Measurements from ENCODE around the gene ACKR4.
"Not testable (repeated sequence)": the region's sequence is repeated elsewhere in the genome, so short reads cannot be mapped to it uniquely, and the experiment has no call there.

Gene ACKR4

DNA sequence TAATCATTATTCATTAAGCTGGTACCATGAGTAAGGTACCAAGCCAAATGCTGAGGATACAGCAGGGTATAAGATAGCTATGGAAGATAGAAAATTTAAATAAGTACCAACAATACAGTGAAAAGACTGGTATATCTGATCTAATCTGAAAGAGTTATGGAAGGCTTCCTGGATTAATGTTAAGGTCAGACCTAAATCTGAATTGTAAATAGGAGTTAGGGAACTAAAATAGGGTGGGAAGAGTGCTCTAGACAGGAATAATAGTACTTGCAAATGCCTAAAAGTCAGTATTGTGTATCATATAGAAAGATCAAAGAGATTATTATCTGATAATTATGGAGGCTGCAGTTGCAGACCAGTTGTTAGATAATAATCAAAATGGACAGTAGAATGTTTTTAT, 2.6 kb upstream of the ACKR4 start:
- no peak for DNase-seq (ENCODE audit: low spot score)

DNA sequence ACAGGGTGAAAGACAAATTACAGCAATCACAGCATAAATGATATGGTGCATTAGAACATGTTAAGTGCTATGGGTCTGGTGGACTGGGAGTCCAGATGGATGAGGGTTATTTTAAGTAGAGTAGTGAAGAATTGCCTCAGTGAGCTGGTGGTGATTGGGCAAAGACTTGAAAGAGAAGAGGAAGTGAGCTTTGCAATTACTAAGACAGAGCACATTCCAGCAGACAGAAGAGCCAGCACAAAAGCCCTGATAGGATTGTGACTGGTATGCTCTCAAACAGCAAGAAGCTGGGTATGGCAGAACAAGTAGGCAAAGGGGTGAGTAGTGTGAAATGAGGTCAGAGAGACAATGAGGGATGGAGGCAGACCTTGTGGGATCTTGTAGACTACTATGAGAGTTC, 2.1 kb upstream of the ACKR4 start:
- DNase-seq (ENCODE audit: low spot score), result peak; percentile 74

DNA sequence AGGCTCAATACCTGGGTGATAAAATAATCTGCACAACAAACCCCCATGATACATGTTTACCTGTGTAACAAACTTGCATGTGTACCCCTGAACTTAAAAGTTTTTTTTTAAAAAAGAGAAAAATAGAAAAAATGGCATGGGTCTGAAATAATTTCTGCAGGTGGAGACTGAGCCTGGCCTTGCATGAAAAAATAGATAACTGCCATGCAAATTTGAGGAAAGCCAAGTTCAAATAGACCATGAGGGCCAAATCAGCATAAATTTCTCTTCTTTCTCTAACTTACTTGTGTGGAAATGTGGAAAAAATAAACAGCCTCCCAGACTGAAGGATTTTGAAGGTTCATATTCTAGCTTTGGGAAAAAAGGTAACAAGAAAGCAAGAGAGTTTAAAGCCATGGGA, 744 bp upstream of the ACKR4 start:
- DNase-seq (ENCODE audit: low spot score), result no peak

DNA sequence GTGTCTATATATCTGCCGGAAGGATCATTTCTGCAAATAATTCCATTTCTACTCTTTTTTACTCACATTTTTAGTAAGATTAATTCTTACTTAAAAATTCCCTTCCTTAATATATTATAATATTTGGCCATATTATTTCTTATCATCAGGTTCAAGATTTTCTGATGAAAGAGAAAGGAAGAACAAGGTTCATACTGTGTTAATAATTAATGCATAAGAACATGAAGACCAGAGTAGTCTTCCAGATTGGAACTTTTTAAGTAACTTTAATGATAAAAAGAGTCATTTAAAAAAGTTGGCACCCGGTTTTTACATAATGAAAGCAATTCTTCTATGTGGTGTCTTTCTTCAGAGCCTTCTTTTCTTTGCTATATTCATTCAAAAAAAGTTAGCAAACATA, 590 bp downstream of the ACKR4 start:
- DNase-seq (ENCODE audit: low spot score), result no peak

DNA sequence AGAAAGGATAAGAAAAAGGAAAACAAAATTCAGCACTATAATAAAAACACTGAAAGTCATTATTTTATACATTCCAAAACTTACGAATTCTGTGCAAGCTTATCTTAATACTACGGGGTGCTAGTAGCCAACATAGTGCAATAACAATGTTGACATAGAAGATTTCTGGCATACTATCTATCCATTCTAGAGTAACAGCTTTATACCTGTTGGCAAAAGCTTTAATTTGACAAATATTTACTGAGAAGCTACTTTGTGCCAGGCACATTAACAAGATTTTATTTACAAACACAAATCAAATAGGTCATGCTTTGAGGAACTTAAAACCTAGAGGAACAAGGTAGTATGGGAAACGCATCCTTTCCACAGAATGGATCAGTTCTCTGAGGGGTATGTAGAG, 1.1 kb downstream of the ACKR4 start:
- no peak for DNase-seq (ENCODE audit: low spot score)

DNA sequence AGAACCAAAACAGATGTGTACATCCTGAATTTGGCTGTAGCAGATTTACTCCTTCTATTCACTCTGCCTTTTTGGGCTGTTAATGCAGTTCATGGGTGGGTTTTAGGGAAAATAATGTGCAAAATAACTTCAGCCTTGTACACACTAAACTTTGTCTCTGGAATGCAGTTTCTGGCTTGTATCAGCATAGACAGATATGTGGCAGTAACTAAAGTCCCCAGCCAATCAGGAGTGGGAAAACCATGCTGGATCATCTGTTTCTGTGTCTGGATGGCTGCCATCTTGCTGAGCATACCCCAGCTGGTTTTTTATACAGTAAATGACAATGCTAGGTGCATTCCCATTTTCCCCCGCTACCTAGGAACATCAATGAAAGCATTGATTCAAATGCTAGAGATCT, 3.5 kb downstream of the ACKR4 start:
- DNase-seq (ENCODE audit: low spot score), result not testable (repeated sequence)

DNA sequence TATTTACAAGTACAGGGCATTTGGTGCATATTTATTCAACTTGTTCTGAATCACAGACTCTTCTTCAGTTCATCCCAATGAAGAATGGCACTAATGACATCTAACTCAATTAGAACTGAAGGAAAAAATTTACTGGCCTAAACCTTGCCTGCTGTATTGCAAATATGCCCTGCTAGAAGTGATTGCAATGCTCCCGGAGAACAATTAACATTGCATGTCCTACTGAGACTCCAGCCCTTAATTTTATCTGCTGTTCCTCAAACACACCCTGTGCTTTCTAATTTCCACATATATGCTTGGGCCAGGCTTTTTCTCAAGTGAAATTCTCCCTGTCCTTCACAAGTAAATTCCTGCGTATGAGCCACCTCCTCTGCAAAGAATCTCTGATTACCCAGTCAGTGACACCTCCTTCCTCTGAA, 8.3 kb downstream of the ACKR4 start:
- DNase-seq (ENCODE audit: low spot score), result no peak

DNA sequence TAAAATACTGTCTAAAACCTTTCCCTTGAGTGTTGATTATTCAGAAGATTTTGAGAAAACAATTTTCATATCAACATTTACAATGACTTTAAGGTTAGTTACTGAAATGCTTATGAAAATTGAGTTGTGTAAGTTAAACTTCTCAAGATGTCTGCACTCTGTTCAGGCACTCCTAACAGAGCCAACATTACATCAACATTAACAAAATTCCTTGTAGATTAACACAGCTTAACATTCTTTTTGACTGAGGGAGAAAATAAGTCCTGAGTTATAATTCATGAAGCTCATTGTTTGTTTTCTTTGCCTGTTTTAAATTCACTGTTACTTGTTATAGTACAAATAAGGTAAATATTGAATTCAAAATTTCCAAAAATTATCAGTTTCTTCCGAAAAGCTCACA, 9.0 kb downstream of the ACKR4 start:
- DNase-seq (ENCODE audit: low spot score), result no peak

DNA sequence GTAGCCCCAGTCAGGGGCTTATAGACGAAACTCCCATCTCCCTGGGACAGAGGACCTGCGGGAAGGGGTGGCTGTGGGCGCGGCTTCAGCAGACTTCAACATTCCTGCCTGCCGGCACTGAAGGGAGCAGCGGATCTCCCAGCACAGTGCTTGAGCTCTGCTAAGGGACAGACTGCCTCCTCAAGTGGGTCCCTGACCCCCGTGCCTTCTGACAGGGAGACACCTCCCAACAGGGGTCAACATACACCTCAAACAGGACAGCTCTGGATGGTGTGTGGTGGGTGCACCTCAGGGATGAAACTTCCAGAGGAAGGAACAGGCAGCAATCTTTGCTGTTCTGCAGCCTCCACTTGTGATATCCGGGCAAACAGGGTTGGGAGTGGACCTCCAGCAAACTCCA, 9.6 kb downstream of the ACKR4 start:
- DNase-seq (ENCODE audit: low spot score), result not testable (repeated sequence)

DNA sequence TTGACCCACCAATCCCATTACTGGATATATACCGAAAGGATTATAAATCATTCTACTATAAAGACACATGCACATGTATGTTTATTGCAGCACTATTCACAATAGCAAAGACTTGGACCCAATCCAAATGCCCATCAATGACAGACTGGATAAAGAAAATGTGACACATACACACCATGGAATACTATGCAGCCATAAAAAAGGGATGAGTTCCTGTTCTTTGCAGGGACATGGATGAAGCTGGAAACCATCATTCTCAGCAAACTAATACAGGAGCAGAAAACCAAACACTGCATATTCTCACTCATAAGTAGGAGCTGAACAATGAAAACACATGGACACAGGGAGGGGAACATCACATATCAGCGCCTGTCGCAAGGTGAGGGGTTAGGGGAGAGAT, 18.2 kb downstream of the ACKR4 start:
- DNase-seq (ENCODE audit: low spot score), result not testable (repeated sequence)

DNA sequence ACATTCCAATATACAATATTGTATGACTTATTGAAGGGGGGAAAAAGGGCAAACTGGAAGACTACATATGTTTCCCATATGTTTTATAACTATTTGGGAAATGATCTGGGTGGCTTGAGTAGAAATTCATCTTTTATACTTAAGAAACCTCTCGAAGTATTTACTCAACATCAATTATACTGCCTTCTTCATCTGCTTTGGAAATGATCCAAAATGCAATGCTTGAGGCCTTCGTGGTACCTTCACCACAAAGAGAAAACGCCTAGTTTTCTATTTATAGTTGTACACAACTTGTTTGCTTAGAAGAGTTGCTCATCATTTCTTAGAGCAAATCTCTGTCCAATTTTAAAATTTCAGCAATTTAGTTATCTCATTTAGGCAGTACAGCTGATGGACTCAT, 18.8 kb downstream of the ACKR4 start:
- no peak for DNase-seq (ENCODE audit: low spot score)

DNA sequence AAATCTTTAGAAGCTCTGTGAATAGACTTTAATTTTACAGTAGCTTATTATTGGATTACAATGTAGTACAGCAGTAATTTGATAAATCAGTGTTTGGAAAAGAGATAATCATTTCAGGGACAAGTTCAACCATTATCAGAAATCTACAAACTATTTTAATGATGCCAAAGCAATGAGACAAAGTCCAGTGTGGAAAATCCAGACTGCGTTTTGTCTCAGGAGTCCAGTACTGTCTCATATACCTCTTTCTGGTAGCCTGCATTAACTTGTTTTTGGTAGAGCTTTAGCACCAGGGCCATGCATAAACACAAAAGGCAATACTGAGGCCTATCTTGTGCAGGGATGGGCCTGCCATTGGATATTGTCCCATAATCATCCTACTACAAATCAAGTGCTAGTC, 19.7 kb downstream of the ACKR4 start:
- DNase-seq (ENCODE audit: low spot score), result no peak

DNA sequence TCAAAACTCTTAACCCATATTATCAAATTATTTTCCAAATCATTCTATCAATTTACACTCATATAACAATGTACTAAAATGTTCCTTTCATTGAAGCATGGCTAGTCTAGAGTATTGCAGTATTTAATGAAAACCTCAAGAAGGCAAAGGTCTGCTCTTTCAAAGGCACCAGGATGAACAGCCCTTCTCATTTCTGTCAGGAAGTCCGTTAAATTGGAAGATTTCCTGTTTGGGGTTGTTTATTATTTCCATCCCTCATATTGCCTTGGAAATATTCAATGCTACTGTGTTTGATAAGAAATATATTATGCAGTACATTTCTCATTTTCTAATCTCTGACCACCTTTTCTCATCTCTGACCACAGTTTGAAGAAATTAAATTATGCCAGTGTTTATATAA, 25.1 kb downstream of the ACKR4 start:
- no peak for DNase-seq (ENCODE audit: low spot score)

DNA sequence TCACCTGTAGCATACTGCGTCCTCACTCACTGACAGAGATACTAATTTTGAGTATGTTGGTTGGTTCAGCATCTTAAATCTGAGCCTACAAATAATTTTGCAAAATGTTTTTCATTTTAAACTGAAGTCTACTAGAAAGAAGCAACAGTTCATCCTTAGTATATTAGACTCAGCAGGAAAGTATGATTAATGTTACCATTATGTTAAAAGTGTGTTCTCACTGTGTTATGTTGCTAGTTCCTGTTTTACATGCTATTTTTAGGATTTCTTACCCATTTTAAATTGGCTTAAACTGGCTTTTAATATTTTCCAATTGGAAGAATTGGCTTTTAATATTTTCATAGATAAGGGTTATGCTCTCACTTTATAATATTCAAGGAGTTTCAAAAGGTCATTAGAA, 25.7 kb downstream of the ACKR4 start:
- DNase-seq (ENCODE audit: low spot score), result no peak

DNA sequence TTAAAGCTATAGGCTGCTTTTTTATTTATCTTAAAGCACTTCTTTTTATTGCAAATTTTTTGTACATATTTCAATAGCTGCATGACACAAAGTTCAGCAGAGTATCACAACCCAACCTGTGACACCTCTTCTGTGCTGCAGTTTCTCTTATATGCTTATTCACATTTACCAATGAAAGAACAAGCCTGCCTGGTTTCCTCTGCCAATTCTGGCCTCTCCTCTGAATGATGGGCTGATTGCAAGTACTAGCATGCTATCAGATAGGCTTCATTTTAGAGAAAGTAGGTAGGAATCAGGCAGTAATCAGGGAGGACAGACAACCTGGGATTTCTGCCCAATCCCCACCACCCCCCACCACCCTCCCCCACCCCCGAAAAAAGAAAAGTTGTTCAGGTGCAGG, 26.6 kb downstream of the ACKR4 start:
- no peak for DNase-seq (ENCODE audit: low spot score)

DNA sequence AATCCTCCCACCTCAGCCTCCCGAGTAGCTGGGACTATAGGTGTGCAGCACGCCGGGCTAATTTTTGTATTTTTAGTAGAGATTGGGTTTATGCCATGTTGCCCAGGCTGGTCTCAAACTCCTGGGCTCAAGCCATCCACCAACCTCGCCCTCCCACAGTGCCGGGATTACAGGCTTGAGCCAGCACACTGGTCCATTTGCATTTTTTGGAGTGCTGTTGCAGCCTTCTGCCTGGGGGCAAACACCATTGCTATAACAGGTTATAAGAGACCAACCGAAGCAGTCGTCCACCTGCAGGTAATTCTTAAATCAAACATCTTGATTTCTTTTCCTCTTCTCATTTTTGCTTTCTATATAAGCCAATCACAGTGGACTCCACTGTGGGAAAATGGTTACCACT, 27.7 kb downstream of the ACKR4 start:
- no peak for DNase-seq (ENCODE audit: low spot score)

DNA sequence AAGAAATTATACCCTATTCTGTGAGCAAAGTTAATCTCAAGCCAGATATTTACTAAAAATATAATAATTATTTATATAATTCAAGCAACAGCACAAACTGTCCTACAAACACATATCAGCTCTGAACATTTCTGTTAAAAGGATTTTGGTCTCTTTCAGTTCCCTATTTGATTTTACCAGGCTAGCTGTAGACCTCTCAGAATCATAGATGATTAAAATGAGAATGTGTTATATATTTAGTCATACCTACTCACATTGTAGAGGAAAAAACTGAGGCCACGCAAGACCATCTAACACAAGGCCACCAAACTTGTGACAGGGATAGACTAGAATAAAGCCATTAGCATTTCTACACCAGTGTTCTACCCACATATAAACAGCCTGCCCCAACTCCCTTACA, 28.5 kb downstream of the ACKR4 start:
- no peak for DNase-seq (ENCODE audit: low spot score)

DNA sequence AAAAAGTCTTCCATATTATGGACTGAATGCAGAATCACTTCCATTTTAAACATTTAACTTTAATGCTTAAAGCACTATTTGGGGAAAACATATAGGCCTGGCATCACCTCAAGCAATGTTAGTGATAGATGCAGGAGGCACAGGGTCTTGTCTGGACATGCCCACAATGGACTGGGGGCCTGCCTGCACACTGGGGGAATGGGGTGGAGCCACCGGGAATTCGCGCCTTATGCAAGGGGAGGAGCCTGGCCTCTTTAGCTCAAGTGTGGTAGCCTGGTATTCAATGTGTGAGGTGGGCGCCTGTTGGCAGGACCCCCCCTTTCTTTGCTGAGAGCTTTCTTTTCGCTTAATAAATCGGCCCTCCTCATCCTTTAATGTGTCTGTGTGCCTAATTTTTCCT, 29.9 kb downstream of the ACKR4 start:
- DNase-seq (ENCODE audit: low spot score), result no peak

DNA sequence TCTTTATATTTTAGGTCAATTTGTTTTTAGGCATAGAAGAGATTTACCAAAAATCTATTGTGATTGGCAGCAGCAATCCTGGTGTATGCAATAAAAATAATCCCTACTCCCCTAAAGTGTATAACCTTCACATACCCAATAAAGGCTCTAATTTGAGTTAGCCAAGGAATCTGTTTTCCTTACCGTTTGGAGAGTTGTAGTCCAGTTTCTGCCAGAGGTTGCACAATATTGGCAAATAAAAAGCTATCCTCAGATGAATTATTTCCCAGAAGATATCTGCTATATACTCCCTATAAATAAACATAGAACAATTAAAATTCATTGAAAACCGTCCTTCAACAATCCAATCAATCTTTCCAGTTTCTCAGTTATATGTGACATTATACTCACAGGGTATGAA, 31.1 kb downstream of the ACKR4 start:
- no peak for DNase-seq (ENCODE audit: low spot score)

DNA sequence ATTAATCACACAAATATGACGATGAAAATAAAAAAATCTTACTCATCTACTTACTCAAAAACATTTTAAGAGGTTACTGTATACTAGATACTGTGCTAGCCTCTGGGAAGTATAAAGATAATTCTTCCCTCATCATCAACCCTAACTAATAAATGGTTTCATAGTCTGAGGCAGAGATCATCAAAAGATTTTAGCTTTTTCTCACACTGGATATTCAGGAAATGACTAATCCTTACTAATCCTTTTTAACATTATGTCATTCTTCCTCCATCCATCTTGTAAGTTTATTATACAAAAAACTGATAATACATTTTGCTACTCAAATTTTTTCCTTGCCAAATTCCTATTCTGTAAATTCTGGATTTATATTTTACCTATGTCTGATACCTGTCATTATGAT, 32.9 kb downstream of the ACKR4 start:
- peak; percentile 62 for DNase-seq (ENCODE audit: low spot score)

DNA sequence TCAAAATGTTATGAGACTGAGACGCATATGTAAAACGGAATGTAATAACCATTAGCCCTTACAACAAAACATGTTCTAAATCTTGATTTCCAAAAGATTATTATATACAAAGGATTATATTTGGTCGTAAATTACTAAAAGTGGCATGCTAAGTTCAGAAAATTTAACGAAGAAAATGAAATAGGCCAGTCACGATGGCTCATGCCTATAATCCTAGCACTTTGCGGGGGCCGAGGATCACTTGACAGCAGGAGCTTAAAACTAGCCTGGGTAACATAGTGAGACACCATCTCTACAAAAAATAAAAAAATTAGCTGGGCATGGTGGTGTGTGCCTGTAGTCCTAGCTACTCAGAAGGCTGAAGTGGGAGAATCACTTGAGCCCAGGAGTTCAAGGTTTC, 33.5 kb downstream of the ACKR4 start:
- no peak for DNase-seq (ENCODE audit: low spot score)

DNA sequence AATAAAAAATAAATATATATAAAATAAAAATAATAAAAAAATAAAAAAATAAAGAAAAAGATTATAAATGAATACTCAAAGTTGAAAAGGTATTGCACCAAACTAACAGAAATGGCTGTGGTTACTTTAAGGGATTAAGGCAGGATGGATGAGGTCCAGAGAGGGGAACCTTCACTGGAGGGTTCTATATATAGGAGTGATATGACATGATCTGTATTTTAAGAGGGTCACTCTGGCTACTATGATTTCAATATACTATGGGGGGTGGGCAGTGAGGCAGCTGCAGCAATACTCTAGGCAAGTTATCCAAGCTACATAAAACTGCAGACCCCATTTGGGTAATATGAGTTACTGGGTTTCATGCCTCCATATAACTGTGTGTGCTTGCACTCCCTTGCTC, 38.0 kb downstream of the ACKR4 start:
- DNase-seq (ENCODE audit: low spot score), result no peak

DNA sequence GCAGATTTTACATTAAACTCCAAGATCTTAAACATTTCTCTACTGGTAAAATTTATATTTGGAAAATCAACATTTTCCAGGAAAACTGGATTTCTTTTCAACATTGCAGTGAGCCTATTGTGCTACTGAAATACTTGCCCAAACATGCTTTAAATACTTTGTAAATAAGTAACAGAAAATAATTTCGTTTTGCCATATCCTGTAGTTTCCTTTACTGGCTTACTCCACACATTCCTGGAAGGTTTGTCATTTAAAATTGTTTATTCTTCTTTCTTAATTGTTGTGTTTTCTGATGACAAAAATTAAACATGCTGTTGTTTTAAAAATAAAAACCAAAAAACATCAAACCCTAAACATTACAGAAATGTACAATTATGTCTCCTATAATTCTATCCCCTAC, 40.5 kb downstream of the ACKR4 start:
- DNase-seq (ENCODE audit: low spot score), result peak; percentile 67

DNA sequence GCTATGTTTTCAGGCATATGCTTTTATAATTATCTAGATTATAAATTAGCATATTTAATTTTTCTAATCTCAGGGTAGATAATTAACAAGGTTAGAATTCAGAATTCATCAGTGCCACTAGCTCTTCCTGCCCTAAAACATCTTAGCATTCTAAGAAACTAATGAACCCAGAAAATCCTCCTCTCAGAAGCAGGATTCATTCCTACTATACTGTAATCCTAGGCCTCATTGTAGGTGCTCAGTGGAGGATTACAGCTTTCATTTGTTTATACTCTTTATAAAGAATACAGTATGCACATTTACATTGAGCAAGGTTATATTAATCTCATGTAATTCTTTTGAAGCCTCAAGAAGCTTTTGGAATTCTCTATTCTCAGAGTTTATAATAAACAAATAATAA, 41.6 kb downstream of the ACKR4 start:
- peak; percentile 45 for DNase-seq (ENCODE audit: low spot score)

DNA sequence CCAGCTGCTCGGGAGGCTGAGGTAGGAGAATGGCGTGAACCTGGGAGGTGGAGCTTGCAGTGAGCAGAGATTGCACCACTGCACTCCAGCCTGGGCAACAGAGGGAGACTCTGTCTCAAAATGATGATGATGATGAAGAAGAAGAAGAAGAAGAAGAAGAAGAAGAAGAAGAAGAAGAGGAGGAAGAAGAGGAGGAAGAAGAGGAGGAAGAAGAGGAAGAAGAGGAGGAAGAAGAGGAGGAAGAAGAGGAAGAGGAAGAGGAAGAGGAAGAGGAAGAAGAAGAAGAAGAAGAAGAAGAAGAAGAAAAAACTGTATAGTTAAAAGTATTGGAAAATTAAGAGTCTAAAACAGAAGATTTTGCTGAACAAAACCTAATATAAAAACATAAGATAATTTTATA, 44.4 kb downstream of the ACKR4 start:
- not testable (repeated sequence) for DNase-seq (ENCODE audit: low spot score)
